HepG2 (cell line): ENCODE measurements around the gene QRFP. TPM values are rescaled to one million over a fixed set of nuclear protein-coding genes. Genes with fewer than 3 reads are reported as not detected.
A peak's percentile ranks its signal among the peaks of the same experiment; 100 is the strongest.

Experiments
- ATAC-seq: fragments of 200-7000 bp; cut with Tn5 transposase; 3 replicates; pipeline ENCODE4 v1.9.1; 2020; ENCODE audit warnings: mild to moderate bottlenecking, moderate library complexity
- BruUV-seq: library from RNA; stranded (reverse); fragments of 400-500 nt; replicated peaks from 2 replicates; lab custom pipeline; 2021; lab: Mats Ljungman, UMichigan
- CTCF ChIA-PET: fragments of 300-600 bp; formaldehyde crosslinking; extraction: SDS; loops from one replicate; lab custom pipeline; 2021; ENCODE audit warnings: low total read pairs, inconsistent platforms, low intra/inter-chr PET ratio; lab: Yijun Ruan, JAX
- POLR2A ChIA-PET: fragments of 350-600 bp; sonication (Branson Sonifier 250); formaldehyde crosslinking; loops from one replicate; lab custom pipeline; 2020; ENCODE audit warnings: antibody characterized with exemption, inconsistent platforms; lab: Yijun Ruan, JAX
- DNase-seq: peaks from one replicate; pipeline ENCODE4 v3.0.0-alpha.2; 2015; ENCODE audit warnings: low spot score
- FAIRE-seq: peaks from 3 replicates; lab custom pipeline; 2011; peaks lifted over from hg19 to GRCh38; lab: Jason Lieb, UNC
- H2AFZ ChIP-seq: one replicate; pipeline ENCODE4 v1.6.1; 2011; ENCODE audit warnings: low read length, inconsistent platforms
- H3K27ac ChIP-seq: fragments of 300-600 bp; 3 replicates; pipeline ENCODE4 v1.8.0; 2011; ENCODE audit warnings: mixed run types, mild to moderate bottlenecking, mixed read lengths, low read length, inconsistent platforms; ENCODE audit not compliant: insufficient read depth; ENCODE audit errors: extremely low read length
- H3K27me3 ChIP-seq, 2 experiments: fragments of 200-600 bp in 1 of 2; 2 replicates in 1 of 2; 3 replicates in 1 of 2; pipeline versions ENCODE4 v1.6.0 to v1.8.0; 2011; ENCODE audit warnings: low read length in 2 of 2, mild to moderate bottlenecking in 2 of 2, moderate library complexity in 2 of 2, inconsistent platforms in 1 of 2; ENCODE audit not compliant: insufficient read depth in 2 of 2, control insufficient read depth in 1 of 2
- H3K36me3 ChIP-seq, 2 experiments: fragments of 200-600 bp in 1 of 2; replicated peaks in 1 of 2; 2 replicates in 1 of 2; 3 replicates in 1 of 2; pipeline versions ENCODE4 v1.5.1 to v1.8.0; 2011; ENCODE audit warnings: low read length in 2 of 2, inconsistent platforms in 1 of 2; ENCODE audit not compliant: insufficient read depth in 2 of 2, control insufficient read depth in 1 of 2
- H3K4me1 ChIP-seq: 2 replicates; pipeline ENCODE4 v1.5.1; 2012; ENCODE audit warnings: low read length, inconsistent platforms; ENCODE audit not compliant: insufficient read depth
- H3K4me2 ChIP-seq: 2 replicates; pipeline ENCODE4 v1.6.0; 2011; ENCODE audit warnings: low read depth, low read length, inconsistent platforms
- H3K4me3 ChIP-seq, 3 experiments: fragments of 200-600 bp in 1 of 3; sonication (generic), shearing (Covaris generic) in 1 of 3; replicated peaks in 1 of 3; 2 replicates each; pipeline ENCODE4 v1.5.1; 2011 to 2016; ENCODE audit warnings: low read length in 3 of 3, inconsistent platforms in 2 of 3, low read depth in 2 of 3, mild to moderate bottlenecking in 2 of 3, control low read depth in 1 of 3, mixed read lengths in 1 of 3; ENCODE audit not compliant: insufficient read depth in 1 of 3
- H3K79me2 ChIP-seq: one replicate; pipeline ENCODE4 v1.6.1; 2011; ENCODE audit warnings: low read length, inconsistent platforms; ENCODE audit not compliant: insufficient read depth
- H3K9ac ChIP-seq: 2 replicates; pipeline ENCODE4 v1.6.0; 2011; ENCODE audit warnings: mild to moderate bottlenecking, low read depth, low read length, inconsistent platforms; ENCODE audit not compliant: insufficient read depth
- H3K9me3 ChIP-seq: 2 replicates; pipeline ENCODE4 v1.5.1; 2012; ENCODE audit warnings: mild to moderate bottlenecking, low read length
- H4K20me1 ChIP-seq: 2 replicates; pipeline ENCODE4 v1.6.0; 2011; ENCODE audit warnings: inconsistent platforms, mild to moderate bottlenecking, low read length, moderate library complexity; ENCODE audit not compliant: insufficient read depth
- ATM ChIP-seq: fragments of 450-650 bp; IDR thresholded peaks from 2 replicates; pipeline ENCODE4 v1.7.1; 2017; ENCODE audit warnings: mild to moderate bottlenecking, borderline replicate concordance
- EZH2 ChIP-seq: conservative IDR thresholded peaks from 2 replicates; pipeline ENCODE4 v1.6.1; 2012; ENCODE audit warnings: mild to moderate bottlenecking, low read depth, low read length, moderate library complexity
- NFE2 ChIP-seq: sonication (generic); formaldehyde crosslinking; IDR thresholded peaks from 2 replicates; pipeline ENCODE4 v1.4.0; 2020; ENCODE audit warnings: missing genetic modification reagents
- THAP11 ChIP-seq: IDR thresholded peaks from 2 replicates; pipeline ENCODE4 v1.6.1; 2016; ENCODE audit warnings: missing biosample characterization, missing genetic modification reagents
- ZNF609 ChIP-seq: sonication (generic); formaldehyde crosslinking; IDR thresholded peaks from 2 replicates; pipeline ENCODE4 v1.4.0; 2020; ENCODE audit warnings: mild to moderate bottlenecking, missing genetic modification reagents, borderline replicate concordance
- ZNF777 ChIP-seq: sonication (generic); formaldehyde crosslinking; IDR thresholded peaks from 2 replicates; pipeline ENCODE4 v1.4.0; 2020; ENCODE audit warnings: missing genetic modification reagents
- ZNF782 ChIP-seq: sonication (generic); formaldehyde crosslinking; IDR thresholded peaks from 2 replicates; pipeline ENCODE4 v1.4.0; 2020; ENCODE audit warnings: missing genetic modification reagents, mild to moderate bottlenecking, borderline replicate concordance
- WGBS: methylation state at CpG from one replicate; pipeline ENCODE4 v1.1.6; 2017; ENCODE audit warnings: low lambda C conversion rate; 5-methylcytosine and 5-hydroxymethylcytosine counted together
- in situ Hi-C: cut with HindIII; loops from 2 replicates; pipeline ENCODE4 v1.10.0; 2017; ENCODE audit warnings: low pct_unique_long_range_greater_than_20kb; ENCODE audit not compliant: extremely low pct_ligation_motif_present
- intact Hi-C: fragments of 100-400 bp; cut with micrococcal nuclease; formaldehyde crosslinking; loops from one replicate; pipeline ENCODE4 v1.10.0; 2022; ENCODE audit not compliant: unreplicated experiment
- polyA plus RNA-seq, 8 experiments: library from polyadenylated mRNA; depleted of rRNA in 3 of 8; stranded (reverse) in 7 of 8; unstranded in 1 of 8; fragments of >200 nt; fragmentation: Illumina TruSeq in 4 of 8; extraction: Trizol in 4 of 8; gene quantifications; 2 replicates each; pipeline versions ENCODE4 v1.2.1 to v1.2.3, GENCODE V29; 2011 to 2016; ENCODE audit warnings: low read depth in 4 of 8, missing spikeins in 1 of 8, mixed read lengths in 1 of 8; ENCODE audit not compliant: insufficient read depth in 1 of 8
- total RNA-seq, 5 experiments: library from RNA; depleted of rRNA; stranded (reverse); fragments of >200 nt; fragmentation: Illumina TruSeq; extraction: Trizol; gene quantifications; 2 replicates each; pipeline ENCODE4 v1.2.3, GENCODE V29; 2016; ENCODE audit warnings: low read depth in 1 of 5

Gene QRFP
- total and polyA plus RNA-seq, 2 of the 13 experiments (the other 11 are each of a cell fraction or from before 2014, with no cell fraction given) = not detected

- TF ChIP-seq ZNF609 (CRISPR knock-in tag) (no peak), ZNF782 (CRISPR knock-in tag) (no peak), NFE2 (CRISPR knock-in tag) (no peak)
These were observed 43.5 kb upstream of the QRFP start (continued) for GRCh38 chr9:130940027-130940549.

- H4K20me1 ChIP-seq = peaks cover 13% of the 10 kb centered on the region; the same call in 1 of the 2 replicates
- 0 out of 2 replicates have a peak, but pooled peaks have one; percentile 37 for TF ChIP-seq EZH2
- TF ChIP-seq ATM = no peak
- TF ChIP-seq THAP11 (CRISPR knock-in tag) = no peak
- TF ChIP-seq ZNF777 = peak; percentile 65; the same call in 1 of the 2 replicates
- H3K79me2 ChIP-seq = no peaks in the 10 kb centered on the region
- ATAC-seq (peak; percentile 17; the same call in 1 of the 3 replicates), FAIRE-seq (no peak), DNase-seq (no peak)
- H3K9ac ChIP-seq = no peak overlapping the region
- H3K36me3 ChIP-seq = no peaks in the 10 kb centered on the region
- H3K27me3 ChIP-seq = peaks cover 11 to 86% of the 10 kb centered on the region in 2 experiments
- in situ Hi-C loops = loop anchor here (5.0 to 10.0 kb wide), 2 partner anchors 42 to 165 kb away; partner anchors contain the start of gene QRFP
- ChIA-PET CTCF (interaction anchor here (2.1 kb wide), 1 partner anchor 73 kb away, joined by 7 read pairs; no protein-coding TSS in a partner anchor), POLR2A (no interaction called here)
- BruUV-seq = no TSS peak
- H3K4me2 ChIP-seq = peak overlapping the region; percentile 66
- peaks cover 38% of the 10 kb centered on the region for H3K4me1 ChIP-seq
- H3K27ac ChIP-seq = no peak overlapping the region
- H3K4me3 ChIP-seq = peak overlapping the region; percentile 51 to 68 (median 60); a peak in 4 of 6 replicates
- intact Hi-C loops = no loop called here
- no peak overlapping the region for H2AFZ ChIP-seq
- 5% methylated on average over 3 of the region's 75 CpGs for WGBS
- no peaks in the 10 kb centered on the region for H3K9me3 ChIP-seq
These were observed 42.9 kb upstream of the QRFP start for GRCh38 chr9:130939405-130940026.
